ENCODE results near the gene NOS3. TPM values are rescaled to one million over a fixed set of nuclear protein-coding genes. Genes with fewer than 3 reads are reported as not detected.

Gene NOS3
- polyA plus RNA-seq, 1 experiment: 1.3 TPM

GRCh38 chr7:150955519-150956394 is 35.1 kb upstream of the NOS3 start:
- Histone ChIP-seq H3K27me3 (ENCODE audit: control insufficient read depth, insufficient read depth, low read length) (peaks cover 8% of the 10 kb centered on the region; the same call in 1 of the 2 replicates), H3K36me3 (ENCODE audit: control insufficient read depth, insufficient read depth, low read length) (no peaks in the 10 kb centered on the region), H3K4me3 (ENCODE audit: low read depth, low read length) (no peak overlapping the region)
- CTCF ChIA-PET: interaction anchor here (1.1 to 1.6 kb wide), 2 partner anchors 7 to 30 kb away, joined by 3 to 9 read pairs; no protein-coding TSS in a partner anchor
- TF ChIP-seq CTCF (IDR thresholded peaks at IDR 0.05; ENCODE audit: insufficient read depth, low read depth, low read length): no peak
- POLR2A ChIA-PET: no interaction called here
- no peak for DNase-seq (ENCODE audit: low read depth)

GRCh38 chr7:150956395-150957132 is 34.3 kb upstream of the NOS3 start:
- CTCF ChIA-PET: no interaction called here
- DNase-seq (ENCODE audit: low read depth): no peak
- POLR2A ChIA-PET: no interaction called here
- Histone ChIP-seq H3K27me3 (ENCODE audit: control insufficient read depth, insufficient read depth, low read length) (peaks cover 8% of the 10 kb centered on the region; the same call in 1 of the 2 replicates), H3K36me3 (ENCODE audit: control insufficient read depth, insufficient read depth, low read length) (no peaks in the 10 kb centered on the region), H3K4me3 (ENCODE audit: low read depth, low read length) (no peak overlapping the region)
- TF ChIP-seq CTCF (IDR thresholded peaks at IDR 0.05; ENCODE audit: insufficient read depth, low read depth, low read length): no peak

DNA sequence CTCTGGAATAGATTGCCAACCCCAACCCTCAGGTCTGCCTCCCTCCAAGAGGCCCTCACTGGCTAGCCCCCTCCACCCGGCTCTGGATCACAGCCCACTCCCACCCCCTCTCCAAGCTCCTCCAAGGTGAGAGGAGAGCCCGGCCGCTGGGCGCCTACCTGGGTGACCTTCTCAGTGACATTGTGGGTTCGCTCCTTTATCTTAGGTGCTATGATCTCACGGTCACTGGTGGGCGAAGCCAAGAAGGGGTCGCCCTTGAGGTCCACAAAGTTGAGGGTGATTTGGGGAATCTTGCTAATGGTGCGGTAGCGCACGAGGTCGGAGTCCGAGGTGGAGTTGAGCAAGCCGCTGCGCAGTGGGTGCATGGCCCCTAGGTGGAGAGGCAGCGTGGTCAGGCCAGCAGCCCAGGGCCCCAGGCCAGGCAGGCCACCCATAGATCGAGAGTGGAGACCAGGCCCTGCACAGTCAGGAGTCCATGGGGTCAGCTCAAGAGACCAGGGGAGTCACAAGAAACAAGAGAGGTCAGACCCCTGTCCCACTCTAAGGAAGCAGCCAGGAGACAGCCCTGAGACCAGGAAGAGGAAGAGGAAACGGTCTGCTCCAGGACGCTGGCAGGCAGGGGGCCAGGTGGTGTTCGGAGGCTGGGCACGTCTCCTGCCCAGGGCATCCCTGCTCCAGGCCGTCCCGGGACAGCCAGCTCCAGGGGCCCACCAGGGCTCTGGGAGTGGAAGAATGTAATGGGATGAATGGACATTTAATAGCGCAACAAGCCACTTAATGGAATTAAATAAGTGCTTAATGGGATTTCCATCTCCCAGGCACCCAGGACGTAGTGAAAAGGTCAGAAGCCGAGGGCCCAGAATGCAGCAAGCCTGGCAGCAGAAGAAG is 33.4 kb upstream of the NOS3 start:
- CTCF ChIA-PET: interaction anchor here (1.0 kb wide), 1 partner anchor 29 kb away, joined by 3 read pairs; no protein-coding TSS in a partner anchor
- H3K4me3 ChIP-seq (ENCODE audit: low read depth, low read length): no peak overlapping the region
- peaks cover 8% of the 10 kb centered on the region; the same call in 1 of the 2 replicates for H3K27me3 ChIP-seq (ENCODE audit: control insufficient read depth, insufficient read depth, low read length)
- POLR2A ChIA-PET: no interaction called here
- no peak for TF ChIP-seq CTCF (IDR thresholded peaks at IDR 0.05; ENCODE audit: insufficient read depth, low read depth, low read length)
- DNase-seq (ENCODE audit: low read depth): no peak
- H3K36me3 ChIP-seq (ENCODE audit: control insufficient read depth, insufficient read depth, low read length): no peaks in the 10 kb centered on the region

- peaks cover 8% of the 10 kb centered on the region; the same call in 1 of the 2 replicates for H3K27me3 ChIP-seq (ENCODE audit: control insufficient read depth, insufficient read depth, low read length)
- POLR2A ChIA-PET: no interaction called here
- CTCF ChIA-PET: interaction anchor here (1.0 kb wide), 1 partner anchor 28 kb away, joined by 3 read pairs; no protein-coding TSS in a partner anchor
- TF ChIP-seq CTCF (IDR thresholded peaks at IDR 0.05; ENCODE audit: insufficient read depth, low read depth, low read length): no peak
- DNase-seq (ENCODE audit: low read depth): no peak
- no peaks in the 10 kb centered on the region for H3K36me3 ChIP-seq (ENCODE audit: control insufficient read depth, insufficient read depth, low read length)
- H3K4me3 ChIP-seq (ENCODE audit: low read depth, low read length): no peak overlapping the region
Observed at GRCh38 chr7:150958062-150958552, 32.7 kb upstream of the NOS3 start.
